ENCODE measurements around the gene TMCC1. TPM values are rescaled to one million over a fixed set of nuclear protein-coding genes. Genes with fewer than 3 reads are reported as not detected.
A peak's percentile ranks its signal among the peaks of the same experiment; 100 is the strongest.

Gene TMCC1
- total RNA-seq, 1 donor from 2014 or later, result 16.7 TPM

DNA sequence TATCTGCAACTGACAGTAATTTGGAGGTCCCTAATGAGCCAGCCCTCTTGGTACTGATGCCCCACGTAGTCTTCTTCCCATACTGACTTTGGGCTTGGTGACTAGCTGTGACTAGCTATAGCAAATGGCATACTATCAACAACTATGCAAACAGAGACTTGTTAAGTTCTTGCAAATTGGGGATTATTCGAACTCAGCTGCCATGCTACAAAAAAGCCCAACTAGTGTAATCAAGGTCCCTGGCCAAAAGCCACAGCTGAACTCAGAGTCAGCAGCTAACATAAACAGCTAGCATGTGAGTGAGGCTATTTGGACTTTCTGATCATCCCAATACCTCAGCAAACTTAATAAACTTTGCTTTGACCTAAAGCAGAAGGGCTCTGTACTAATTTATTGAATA is 165.8 kb downstream of the TMCC1 start:
- intact Hi-C loops (cut with DNase I), result no loop called here

DNA sequence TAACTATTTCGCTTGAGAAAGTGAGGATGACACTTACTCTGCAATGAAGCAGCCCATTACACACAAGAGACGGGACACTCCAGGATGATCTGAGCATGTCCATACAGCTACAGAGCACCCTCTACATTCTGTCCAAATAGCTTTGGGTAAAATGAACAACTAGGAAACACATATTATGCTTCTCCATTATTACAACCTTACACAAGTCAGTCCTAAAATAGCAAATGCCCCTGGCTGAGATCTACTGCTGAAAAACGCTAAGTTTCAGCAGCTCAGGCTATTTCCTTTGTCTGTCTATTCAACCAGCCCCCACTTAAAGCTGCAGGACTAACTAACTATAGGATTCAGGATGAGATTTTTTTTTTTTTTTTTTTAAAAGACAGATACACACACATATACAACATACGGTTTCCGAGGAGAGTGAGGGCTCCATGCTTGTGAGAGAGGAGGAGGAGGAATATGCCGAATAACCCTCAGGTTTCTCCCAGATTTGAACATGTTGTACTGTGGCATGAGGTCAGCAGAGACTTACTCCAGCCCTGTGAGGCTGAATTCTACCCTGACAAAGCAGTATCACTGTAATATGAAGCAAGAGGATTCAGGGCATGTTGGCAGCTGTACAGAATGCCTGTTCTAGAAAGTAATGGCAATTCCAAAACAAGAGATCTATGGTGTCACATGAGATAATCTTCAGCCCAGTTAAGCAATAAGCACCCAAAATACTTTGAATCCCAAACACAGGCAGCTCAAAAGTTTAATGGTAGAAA is 169.8 kb downstream of the TMCC1 start:
- TF ChIP-seq, protein P1, sequence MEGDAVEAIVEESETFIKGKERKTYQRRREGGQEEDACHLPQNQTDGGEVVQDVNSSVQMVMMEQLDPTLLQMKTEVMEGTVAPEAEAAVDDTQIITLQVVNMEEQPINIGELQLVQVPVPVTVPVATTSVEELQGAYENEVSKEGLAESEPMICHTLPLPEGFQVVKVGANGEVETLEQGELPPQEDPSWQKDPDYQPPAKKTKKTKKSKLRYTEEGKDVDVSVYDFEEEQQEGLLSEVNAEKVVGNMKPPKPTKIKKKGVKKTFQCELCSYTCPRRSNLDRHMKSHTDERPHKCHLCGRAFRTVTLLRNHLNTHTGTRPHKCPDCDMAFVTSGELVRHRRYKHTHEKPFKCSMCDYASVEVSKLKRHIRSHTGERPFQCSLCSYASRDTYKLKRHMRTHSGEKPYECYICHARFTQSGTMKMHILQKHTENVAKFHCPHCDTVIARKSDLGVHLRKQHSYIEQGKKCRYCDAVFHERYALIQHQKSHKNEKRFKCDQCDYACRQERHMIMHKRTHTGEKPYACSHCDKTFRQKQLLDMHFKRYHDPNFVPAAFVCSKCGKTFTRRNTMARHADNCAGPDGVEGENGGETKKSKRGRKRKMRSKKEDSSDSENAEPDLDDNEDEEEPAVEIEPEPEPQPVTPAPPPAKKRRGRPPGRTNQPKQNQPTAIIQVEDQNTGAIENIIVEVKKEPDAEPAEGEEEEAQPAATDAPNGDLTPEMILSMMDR (IDR thresholded peaks at IDR 0.05), result no peak
- TF ChIP-seq POLR2A (IDR thresholded peaks at IDR 0.05) (no peak), POLR2AphosphoS5 (IDR thresholded peaks at IDR 0.05; ENCODE audit: insufficient read depth in 1 of 2, low read depth in 1 of 2) (peak in 1 of 2 donors; percentile 59)
- H3K4me3 ChIP-seq, result no peak overlapping the region
- H3K9me3 ChIP-seq, result no peaks in the 10 kb centered on the region
- intact Hi-C loops (cut with DNase I), result no loop called here
- H3K36me3 ChIP-seq, result no peaks in the 10 kb centered on the region
- no peaks in the 10 kb centered on the region for H3K27me3 ChIP-seq
- H3K27ac ChIP-seq, result peak overlapping the region; percentile 78
- no peak for DNase-seq (ENCODE audit: extremely low spot score in 2 of 2)
- H3K4me1 ChIP-seq, result peaks cover 18% of the 10 kb centered on the region

More for the DNA sequence above, 165.8 kb downstream of the TMCC1 start:
- Histone ChIP-seq H3K4me3 (no peak overlapping the region), H3K9me3 (no peaks in the 10 kb centered on the region), H3K27me3 (no peaks in the 10 kb centered on the region), H3K36me3 (no peaks in the 10 kb centered on the region), H3K4me1 (peaks cover 18% of the 10 kb centered on the region), H3K27ac (no peak overlapping the region)
- DNase-seq (ENCODE audit: extremely low spot score in 2 of 2), result no peak
- TF ChIP-seq POLR2A (IDR thresholded peaks at IDR 0.05) (no peak), POLR2AphosphoS5 (IDR thresholded peaks at IDR 0.05; ENCODE audit: insufficient read depth in 1 of 2, low read depth in 1 of 2) (no peak)
- TF ChIP-seq, protein P1 (IDR thresholded peaks at IDR 0.05), result no peak

DNA sequence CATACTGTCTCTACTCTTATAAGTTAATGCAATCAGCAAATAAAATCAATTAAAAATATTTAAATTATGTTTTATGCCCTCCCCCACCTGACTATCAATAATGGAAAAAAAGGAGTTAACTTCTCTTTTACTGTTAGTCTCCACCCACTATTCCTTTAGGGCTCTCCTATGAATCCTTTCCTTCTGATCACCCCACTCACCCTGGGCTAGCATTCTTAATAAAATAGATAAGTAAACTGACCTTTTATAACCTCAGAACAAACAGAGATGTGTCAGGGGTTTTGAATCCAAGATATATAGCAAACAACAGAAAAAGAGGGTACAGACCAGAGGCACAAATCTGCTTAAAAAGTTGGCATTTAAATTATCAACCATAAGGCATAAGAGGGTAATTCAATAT is 171.0 kb downstream of the TMCC1 start:
- DNase-seq (ENCODE audit: extremely low spot score in 2 of 2), result no peak
- Histone ChIP-seq H3K27ac (no peak overlapping the region), H3K36me3 (no peaks in the 10 kb centered on the region), H3K27me3 (no peaks in the 10 kb centered on the region), H3K4me3 (no peak overlapping the region), H3K4me1 (peaks cover 14% of the 10 kb centered on the region), H3K9me3 (no peaks in the 10 kb centered on the region)
- intact Hi-C loops (cut with DNase I), result no loop called here
- TF ChIP-seq, protein P1 (IDR thresholded peaks at IDR 0.05), result no peak
- TF ChIP-seq POLR2A (IDR thresholded peaks at IDR 0.05), result no peak
- TF ChIP-seq POLR2AphosphoS5 (IDR thresholded peaks at IDR 0.05; ENCODE audit: insufficient read depth in 1 of 2, low read depth in 1 of 2), result no peak

DNA sequence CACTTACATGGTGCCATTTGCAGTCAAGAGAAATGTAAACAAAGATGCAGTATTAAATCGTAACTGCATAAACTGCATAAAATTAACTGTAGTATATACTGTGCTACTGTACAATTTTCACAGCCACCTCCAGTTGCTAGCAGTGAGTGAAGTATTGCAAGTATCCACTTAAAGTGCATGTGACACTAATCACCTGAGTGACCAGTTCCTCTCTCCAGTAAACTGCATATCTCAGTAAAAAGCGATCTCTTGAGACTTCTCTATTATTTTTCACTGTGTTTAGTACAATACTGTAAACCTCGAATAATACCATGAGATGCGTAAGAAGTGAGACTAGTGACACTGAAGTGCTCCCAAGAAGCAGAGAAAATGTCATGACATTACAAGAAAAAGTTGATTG is 175.3 kb downstream of the TMCC1 start:
- Histone ChIP-seq H3K4me3 (no peak overlapping the region), H3K36me3 (no peaks in the 10 kb centered on the region), H3K9me3 (no peaks in the 10 kb centered on the region), H3K27ac (no peak overlapping the region), H3K27me3 (no peaks in the 10 kb centered on the region), H3K4me1 (no peaks in the 10 kb centered on the region)
- no peak for DNase-seq (ENCODE audit: extremely low spot score in 2 of 2)
- intact Hi-C loops (cut with DNase I), result no loop called here
- TF ChIP-seq POLR2A (IDR thresholded peaks at IDR 0.05) (no peak), POLR2AphosphoS5 (IDR thresholded peaks at IDR 0.05; ENCODE audit: insufficient read depth in 1 of 2, low read depth in 1 of 2) (no peak)
- TF ChIP-seq, protein P1 (IDR thresholded peaks at IDR 0.05), result no peak

DNA sequence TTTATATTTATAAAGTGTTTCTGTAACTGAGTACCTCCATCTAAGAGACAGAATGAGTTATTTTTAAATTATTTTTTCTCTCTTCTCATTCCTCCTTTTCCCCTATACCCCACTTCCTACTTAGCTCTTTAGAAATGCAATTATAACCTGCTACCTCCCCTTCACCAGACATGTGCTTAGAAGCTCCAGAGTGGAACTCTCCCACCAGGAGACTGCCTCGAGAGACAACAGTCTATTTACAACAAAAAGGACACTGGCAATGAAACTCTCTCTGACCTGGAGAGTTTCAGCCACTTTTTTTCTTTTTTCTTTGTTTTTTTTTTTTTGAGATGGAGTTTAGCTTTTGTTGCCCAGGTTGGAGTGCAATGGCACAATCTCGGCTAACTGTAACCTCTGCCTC is 177.7 kb downstream of the TMCC1 start:
- Histone ChIP-seq H3K4me3 (no peak overlapping the region), H3K27me3 (no peaks in the 10 kb centered on the region), H3K27ac (no peak overlapping the region), H3K4me1 (no peaks in the 10 kb centered on the region), H3K9me3 (no peaks in the 10 kb centered on the region), H3K36me3 (no peaks in the 10 kb centered on the region)
- DNase-seq (ENCODE audit: extremely low spot score in 2 of 2), result no peak
- no peak for TF ChIP-seq POLR2AphosphoS5 (IDR thresholded peaks at IDR 0.05; ENCODE audit: insufficient read depth in 1 of 2, low read depth in 1 of 2)
- TF ChIP-seq POLR2A (IDR thresholded peaks at IDR 0.05), result no peak
- TF ChIP-seq, protein P1 (IDR thresholded peaks at IDR 0.05), result no peak
- intact Hi-C loops (cut with DNase I), result no loop called here
